BJ (cell line): ENCODE results near the gene MPPED2. TPM values are rescaled to one million over a fixed set of nuclear protein-coding genes. Genes with fewer than 3 reads are reported as not detected.

Experiments
- CTCF ChIA-PET: fragments of 350-600 bp; formaldehyde crosslinking; extraction: SDS; loops from one replicate; lab custom pipeline; 2021; ENCODE audit warnings: antibody characterized with exemption, inconsistent platforms; lab: Yijun Ruan, JAX
- POLR2A ChIA-PET: fragments of 300-600 bp; sonication (Branson Sonifier 250); formaldehyde crosslinking; extraction: SDS; loops from one replicate; lab custom pipeline; 2021; ENCODE audit warnings: antibody characterized with exemption; lab: Charles Lee
- DNase-seq: peaks from one replicate; pipeline ENCODE4 v3.0.0-alpha.2; 2011; ENCODE audit warnings: low read depth
- H3K27me3 ChIP-seq: 2 replicates; pipeline ENCODE4 v1.6.0; 2011; ENCODE audit warnings: low read length; ENCODE audit not compliant: control insufficient read depth, insufficient read depth
- H3K36me3 ChIP-seq: 2 replicates; pipeline ENCODE4 v1.5.1; 2011; ENCODE audit warnings: low read length; ENCODE audit not compliant: control insufficient read depth, insufficient read depth
- H3K4me3 ChIP-seq: 2 replicates; pipeline ENCODE4 v1.5.1; 2011; ENCODE audit warnings: low read depth, mild to moderate bottlenecking, control low read depth, low read length
- polyA plus RNA-seq: library from polyadenylated mRNA; depleted of rRNA; stranded (reverse); fragments of >200 nt; gene quantifications from 2 replicates; pipeline ENCODE4 v1.2.3, GENCODE V29; 2011
- TF ChIP-seq, protein P1 (sequence below): IDR thresholded peaks from 2 replicates; pipeline ENCODE4 v1.5.1; 2011; ENCODE audit warnings: low read depth, mild to moderate bottlenecking, control low read depth, inconsistent platforms, low read length, moderate library complexity; ENCODE audit not compliant: insufficient read depth

The MPPED2 gene
- polyA plus RNA-seq, 1 experiment, result not detected

DNA sequence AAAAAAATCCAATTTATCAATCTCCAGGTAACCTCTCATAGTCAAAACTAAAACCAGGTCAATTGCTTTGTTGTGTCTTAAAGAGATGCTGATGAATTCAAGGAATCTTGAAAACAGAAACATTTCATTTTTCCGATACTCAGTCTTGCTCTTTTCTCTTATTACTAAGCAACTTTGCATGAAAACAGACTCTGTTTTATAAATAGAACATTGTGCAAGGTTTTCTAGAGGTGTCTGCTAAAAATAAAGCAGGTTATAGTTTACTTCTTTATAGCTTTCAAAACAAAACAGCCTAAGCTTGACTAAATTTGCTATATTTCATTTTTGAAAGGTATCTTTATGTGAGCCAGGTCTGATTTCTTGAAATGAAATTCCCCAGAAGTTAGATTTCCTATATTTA is 154.0 kb downstream of the MPPED2 start:
- TF ChIP-seq, protein P1, sequence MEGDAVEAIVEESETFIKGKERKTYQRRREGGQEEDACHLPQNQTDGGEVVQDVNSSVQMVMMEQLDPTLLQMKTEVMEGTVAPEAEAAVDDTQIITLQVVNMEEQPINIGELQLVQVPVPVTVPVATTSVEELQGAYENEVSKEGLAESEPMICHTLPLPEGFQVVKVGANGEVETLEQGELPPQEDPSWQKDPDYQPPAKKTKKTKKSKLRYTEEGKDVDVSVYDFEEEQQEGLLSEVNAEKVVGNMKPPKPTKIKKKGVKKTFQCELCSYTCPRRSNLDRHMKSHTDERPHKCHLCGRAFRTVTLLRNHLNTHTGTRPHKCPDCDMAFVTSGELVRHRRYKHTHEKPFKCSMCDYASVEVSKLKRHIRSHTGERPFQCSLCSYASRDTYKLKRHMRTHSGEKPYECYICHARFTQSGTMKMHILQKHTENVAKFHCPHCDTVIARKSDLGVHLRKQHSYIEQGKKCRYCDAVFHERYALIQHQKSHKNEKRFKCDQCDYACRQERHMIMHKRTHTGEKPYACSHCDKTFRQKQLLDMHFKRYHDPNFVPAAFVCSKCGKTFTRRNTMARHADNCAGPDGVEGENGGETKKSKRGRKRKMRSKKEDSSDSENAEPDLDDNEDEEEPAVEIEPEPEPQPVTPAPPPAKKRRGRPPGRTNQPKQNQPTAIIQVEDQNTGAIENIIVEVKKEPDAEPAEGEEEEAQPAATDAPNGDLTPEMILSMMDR, result no peak
- POLR2A ChIA-PET, result no interaction called here
- CTCF ChIA-PET, result interaction anchor here (0.9 kb wide), 1 partner anchor 17 kb away, joined by 3 read pairs; no protein-coding TSS in a partner anchor
- Histone ChIP-seq H3K4me3 (no peak overlapping the region), H3K36me3 (no peaks in the 10 kb centered on the region), H3K27me3 (no peaks in the 10 kb centered on the region)
- DNase-seq, result no peak

DNA sequence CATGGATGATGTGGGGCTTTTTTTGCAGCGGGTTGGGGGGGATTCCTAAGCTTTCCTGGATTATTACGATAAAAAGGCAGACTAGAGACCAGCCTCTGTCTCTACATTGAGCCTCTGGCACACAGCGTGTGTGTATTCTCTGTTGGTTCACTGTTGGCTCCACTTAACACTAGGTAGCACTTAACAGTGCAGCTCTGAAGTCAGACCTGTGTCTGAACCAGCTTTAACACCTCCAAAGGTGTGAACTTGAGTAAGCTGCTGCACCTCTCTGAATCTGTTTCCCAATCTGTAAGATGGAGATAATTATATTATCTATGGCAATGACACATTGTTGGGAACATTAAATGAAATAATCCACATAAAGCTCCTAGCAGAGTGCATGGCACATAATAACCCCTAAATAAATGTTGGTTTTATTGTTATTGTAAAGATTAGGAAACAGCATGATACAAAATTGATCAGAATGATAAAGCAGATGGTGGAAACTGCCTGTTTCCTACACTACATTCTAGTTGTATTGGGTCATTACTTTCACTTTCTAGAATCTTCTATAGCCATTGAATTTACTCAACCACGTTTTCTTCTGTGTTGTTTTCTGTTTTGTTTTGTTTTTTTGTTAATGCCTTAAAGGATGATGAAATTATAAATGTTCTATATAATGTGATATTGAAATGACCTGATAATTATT is 154.9 kb downstream of the MPPED2 start:
- Histone ChIP-seq H3K36me3 (no peaks in the 10 kb centered on the region), H3K4me3 (no peak overlapping the region), H3K27me3 (no peaks in the 10 kb centered on the region)
- POLR2A ChIA-PET, result no interaction called here
- no peak for DNase-seq
- CTCF ChIA-PET, result no interaction called here
- TF ChIP-seq, protein P1, result no peak

- ChIA-PET POLR2A (no interaction called here), CTCF (no interaction called here)
- TF ChIP-seq, protein P1, result no peak
- no peaks in the 10 kb centered on the region for H3K36me3 ChIP-seq
- H3K27me3 ChIP-seq, result no peaks in the 10 kb centered on the region
- no peak overlapping the region for H3K4me3 ChIP-seq
- DNase-seq, result no peak
These were observed 156.6 kb downstream of the MPPED2 start for GRCh38 chr11:30429550-30429949.

DNA sequence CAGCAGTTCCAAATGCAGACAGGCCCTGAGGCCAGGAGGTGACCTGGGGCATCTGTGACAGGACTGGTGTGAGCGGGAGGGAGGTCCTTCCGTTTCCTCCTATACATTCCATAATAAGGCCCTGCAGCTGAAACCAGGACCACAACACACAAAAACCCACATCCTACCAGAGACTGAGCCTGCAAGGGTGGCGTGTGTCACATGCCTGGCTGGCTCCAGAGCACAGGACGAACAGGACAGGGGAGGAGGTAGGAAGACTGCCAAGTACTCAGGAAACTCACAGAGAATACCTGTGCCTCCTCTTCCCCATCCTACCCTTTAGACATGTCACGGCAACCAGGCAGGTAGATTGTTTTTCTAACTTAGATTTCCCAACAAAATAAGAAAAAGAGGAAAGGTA is 159.4 kb downstream of the MPPED2 start:
- POLR2A ChIA-PET, result no interaction called here
- CTCF ChIA-PET, result no interaction called here
- H3K27me3 ChIP-seq, result no peaks in the 10 kb centered on the region
- DNase-seq, result no peak
- H3K4me3 ChIP-seq, result no peak overlapping the region
- TF ChIP-seq, protein P1, result no peak
- H3K36me3 ChIP-seq, result no peaks in the 10 kb centered on the region

- DNase-seq, result no peak
- CTCF ChIA-PET, result no interaction called here
- no peak overlapping the region for H3K4me3 ChIP-seq
- no peaks in the 10 kb centered on the region for H3K27me3 ChIP-seq
- no peaks in the 10 kb centered on the region for H3K36me3 ChIP-seq
- TF ChIP-seq, protein P1, result no peak
- POLR2A ChIA-PET, result no interaction called here
These were observed 161.3 kb downstream of the MPPED2 start for GRCh38 chr11:30424844-30425243.
